Cardiac fibroblast (primary cell): ENCODE data around the gene UHRF1.
"Not testable (repeated sequence)": the region's sequence is repeated elsewhere in the genome, so short reads cannot be mapped to it uniquely, and the experiment has no call there.

ENCODE experiments used
- DNase-seq, 2 donors: peaks; one replicate each; pipeline versions ENCODE4 v3.0.0 to v3.0.0-alpha.2; 2010; ENCODE audit warnings: low read depth in 2 of 2
- H3K4me3 ChIP-seq, 2 donors: replicated peaks in 1 of 2; 1 replicate in 1 of 2; 2 replicates in 1 of 2; pipeline ENCODE4 v1.5.1; 2011; ENCODE audit warnings: low read depth in 2 of 2, low read length in 2 of 2, mild to moderate bottlenecking in 2 of 2, moderate library complexity in 1 of 2
- CTCF ChIP-seq: IDR thresholded peaks from one replicate; pipeline ENCODE4 v1.5.1; 2011; ENCODE audit warnings: low read depth, mild to moderate bottlenecking, low read length, inconsistent platforms

Gene UHRF1

GRCh38 chr19:4870025-4870700 is 39.1 kb upstream of the UHRF1 start:
- peak; percentile 94 to 97 for DNase-seq
- no peak for TF ChIP-seq CTCF
- H3K4me3 ChIP-seq = no peak overlapping the region

- TF ChIP-seq CTCF = no peak
- H3K4me3 ChIP-seq = no peak overlapping the region
- no peak for DNase-seq
Observed at GRCh38 chr19:4871711-4872110, 37.6 kb upstream of the UHRF1 start.

GRCh38 chr19:4873930-4874329 is 35.4 kb upstream of the UHRF1 start:
- H3K4me3 ChIP-seq = no peak overlapping the region
- DNase-seq = no peak

GRCh38 chr19:4877753-4878490 is 31.4 kb upstream of the UHRF1 start:
- TF ChIP-seq CTCF = no peak
- peak in 1 of 2 donors; percentile 8 for DNase-seq
- H3K4me3 ChIP-seq = no peak overlapping the region

More at GRCh38 chr19:4873930-4874329, 35.4 kb upstream of the UHRF1 start:
- TF ChIP-seq CTCF = no peak

- no peak for TF ChIP-seq CTCF
- no peak overlapping the region for H3K4me3 ChIP-seq
- no peak for DNase-seq
Observed at GRCh38 chr19:4878491-4878968, 30.8 kb upstream of the UHRF1 start.

GRCh38 chr19:4879041-4879440 is 30.3 kb upstream of the UHRF1 start:
- no peak for DNase-seq
- TF ChIP-seq CTCF = no peak
- H3K4me3 ChIP-seq = no peak overlapping the region

- H3K4me3 ChIP-seq, DNase-seq: not testable (repeated sequence)
Observed at GRCh38 chr19:4882874-4883273, 26.4 kb upstream of the UHRF1 start.

GRCh38 chr19:4884993-4885392 is 24.3 kb upstream of the UHRF1 start:
- not testable (repeated sequence) for H3K4me3 ChIP-seq, DNase-seq

GRCh38 chr19:4887803-4888202 is 21.5 kb upstream of the UHRF1 start:
- H3K4me3 ChIP-seq, DNase-seq: not testable (repeated sequence)
